DND-41 (cell line): ENCODE data around the gene TNNC1.

Experiments used
- ATAC-seq: fragments of 200-7000 bp; cut with Tn5 transposase; 3 replicates; pipeline ENCODE4 v1.9.1; 2021; ENCODE audit warnings: low read depth; ENCODE audit not compliant: insufficient read depth
- DNase-seq: peaks from one replicate; pipeline ENCODE4 v3.0.0-alpha.2; 2020
- H2AFZ ChIP-seq: 2 replicates; pipeline ENCODE4 v1.6.0; 2012; ENCODE audit warnings: low read depth, low read length
- H3K27ac ChIP-seq: 2 replicates; pipeline ENCODE4 v1.5.1; 2012; ENCODE audit warnings: low read length, inconsistent platforms
- H3K27me3 ChIP-seq: fragments of 200-600 bp; sonication (generic); 2 replicates; pipeline ENCODE4 v1.6.0; 2012; ENCODE audit warnings: low read length, mild to moderate bottlenecking, inconsistent platforms; ENCODE audit not compliant: insufficient read depth, poor library complexity
- H3K36me3 ChIP-seq: 2 replicates; pipeline ENCODE4 v1.5.1; 2012; ENCODE audit warnings: low read length, inconsistent platforms; ENCODE audit not compliant: insufficient read depth
- H3K4me1 ChIP-seq: 2 replicates; pipeline ENCODE4 v1.5.1; 2012; ENCODE audit warnings: mild to moderate bottlenecking, low read length; ENCODE audit not compliant: insufficient read depth
- H3K4me2 ChIP-seq: 2 replicates; pipeline ENCODE4 v1.6.0; 2012; ENCODE audit warnings: mild to moderate bottlenecking, moderate library complexity, low read length, inconsistent platforms; ENCODE audit not compliant: insufficient read depth
- H3K4me3 ChIP-seq, 2 experiments: fragments of 200-600 bp in 1 of 2; shearing (Covaris generic) in 1 of 2; 2 replicates each; pipeline ENCODE4 v1.5.1; 2012 to 2016; ENCODE audit warnings: inconsistent platforms in 2 of 2, low read length in 2 of 2, mild to moderate bottlenecking in 2 of 2, low read depth in 1 of 2, moderate library complexity in 1 of 2
- H3K79me2 ChIP-seq: 2 replicates; pipeline ENCODE4 v1.6.0; 2012; ENCODE audit warnings: low read length, inconsistent platforms; ENCODE audit not compliant: insufficient read depth
- H3K9ac ChIP-seq: 2 replicates; pipeline ENCODE4 v1.6.0; 2012; ENCODE audit warnings: low read depth, mild to moderate bottlenecking, inconsistent platforms, low read length, moderate library complexity
- H3K9me3 ChIP-seq: 2 replicates; pipeline ENCODE4 v1.5.1; 2012; ENCODE audit warnings: low read length, moderate library complexity, mild to moderate bottlenecking, inconsistent platforms; ENCODE audit not compliant: insufficient read depth, severe bottlenecking
- H4K20me1 ChIP-seq: 2 replicates; pipeline ENCODE4 v1.6.0; 2012; ENCODE audit warnings: low read length; ENCODE audit not compliant: insufficient read depth
- CTCF ChIP-seq: IDR thresholded peaks from 2 replicates; pipeline ENCODE4 v1.5.1; 2012; ENCODE audit warnings: borderline replicate concordance, low read length, moderate library complexity, mild to moderate bottlenecking; ENCODE audit not compliant: poor library complexity, severe bottlenecking; ENCODE audit errors: extremely low read depth
- EZH2 ChIP-seq: IDR thresholded peaks from 3 replicates; pipeline ENCODE4 v1.6.1; 2012; ENCODE audit warnings: borderline replicate concordance, low read depth, mild to moderate bottlenecking, moderate library complexity, low read length, inconsistent platforms; ENCODE audit not compliant: severe bottlenecking

The TNNC1 gene

GRCh38 chr3:52501046-52501445 lies 47.2 kb upstream of the TNNC1 start:
- Histone ChIP-seq H3K9me3 (no peaks in the 10 kb centered on the region), H3K27ac (no peak overlapping the region), H3K4me3 (no peak overlapping the region), H4K20me1 (no peaks in the 10 kb centered on the region), H3K79me2 (no peaks in the 10 kb centered on the region), H3K27me3 (no peaks in the 10 kb centered on the region), H3K36me3 (no peaks in the 10 kb centered on the region), H3K9ac (no peak overlapping the region), H2AFZ (no peak overlapping the region), H3K4me1 (no peaks in the 10 kb centered on the region), H3K4me2 (no peak overlapping the region)
- TF ChIP-seq EZH2 = no peak
- ATAC-seq = no peak
- DNase-seq = no peak

GRCh38 chr3:52498137-52499054 lies 44.6 kb upstream of the TNNC1 start:
- DNase-seq = no peak
- H3K27me3 ChIP-seq = no peaks in the 10 kb centered on the region

GRCh38 chr3:52495777-52496602 lies 42.1 kb upstream of the TNNC1 start:
- no peak for DNase-seq
- Histone ChIP-seq H3K36me3 (peaks cover 26% of the 10 kb centered on the region), H3K9ac (no peak overlapping the region), H3K27ac (no peak overlapping the region), H3K27me3 (no peaks in the 10 kb centered on the region), H4K20me1 (peaks cover 9% of the 10 kb centered on the region), H3K4me3 (no peak overlapping the region), H3K79me2 (no peaks in the 10 kb centered on the region), H3K4me2 (no peak overlapping the region), H3K4me1 (no peaks in the 10 kb centered on the region), H3K9me3 (no peaks in the 10 kb centered on the region), H2AFZ (no peak overlapping the region)
- ATAC-seq = no peak
- no peak for TF ChIP-seq CTCF
- no peak for TF ChIP-seq EZH2

More at GRCh38 chr3:52498137-52499054, 44.6 kb upstream of the TNNC1 start:
- Histone ChIP-seq H3K36me3 (peaks cover 2% of the 10 kb centered on the region; the same call in 1 of the 2 replicates), H3K9ac (no peak overlapping the region), H3K4me1 (no peaks in the 10 kb centered on the region), H3K79me2 (no peaks in the 10 kb centered on the region), H3K27ac (no peak overlapping the region), H3K4me2 (no peak overlapping the region), H3K4me3 (no peak overlapping the region), H4K20me1 (peaks cover 5% of the 10 kb centered on the region), H2AFZ (no peak overlapping the region), H3K9me3 (no peaks in the 10 kb centered on the region)
- TF ChIP-seq EZH2 (no peak), CTCF (no peak)
- ATAC-seq = no peak
